ENCODE data around the gene SPRYD3. TPM values are rescaled to one million over a fixed set of nuclear protein-coding genes. Genes with fewer than 3 reads are reported as not detected.

The SPRYD3 gene
- total and polyA plus RNA-seq, 4 donors, result 34.1 to 76.2 (median 54.3) TPM

- no peak overlapping the region for H3K27ac ChIP-seq (ENCODE audit: low read depth, low read length)
- H3K4me3 ChIP-seq (ENCODE audit: low read depth, low read length), result no peak overlapping the region
- no peaks in the 10 kb centered on the region for H3K36me3 ChIP-seq (ENCODE audit: control insufficient read depth, insufficient read depth, low read length)
- H3K9me3 ChIP-seq (ENCODE audit: control insufficient read depth, insufficient read depth, low read length), result no peaks in the 10 kb centered on the region
- no peak for DNase-seq (ENCODE audit: low read depth in 4 of 6, low spot score in 6 of 6)
- no peaks in the 10 kb centered on the region for H3K27me3 ChIP-seq (ENCODE audit: control insufficient read depth, insufficient read depth, low read length)
- H3K4me1 ChIP-seq (ENCODE audit: control insufficient read depth, insufficient read depth, low read length), result no peaks in the 10 kb centered on the region
- 25% methylated on average over 1 of the region's 3 CpGs for WGBS (ENCODE audit: insufficient coverage)
Measured at GRCh38 chr12:53086361-53086760, 7.2 kb upstream of the SPRYD3 start.

DNA sequence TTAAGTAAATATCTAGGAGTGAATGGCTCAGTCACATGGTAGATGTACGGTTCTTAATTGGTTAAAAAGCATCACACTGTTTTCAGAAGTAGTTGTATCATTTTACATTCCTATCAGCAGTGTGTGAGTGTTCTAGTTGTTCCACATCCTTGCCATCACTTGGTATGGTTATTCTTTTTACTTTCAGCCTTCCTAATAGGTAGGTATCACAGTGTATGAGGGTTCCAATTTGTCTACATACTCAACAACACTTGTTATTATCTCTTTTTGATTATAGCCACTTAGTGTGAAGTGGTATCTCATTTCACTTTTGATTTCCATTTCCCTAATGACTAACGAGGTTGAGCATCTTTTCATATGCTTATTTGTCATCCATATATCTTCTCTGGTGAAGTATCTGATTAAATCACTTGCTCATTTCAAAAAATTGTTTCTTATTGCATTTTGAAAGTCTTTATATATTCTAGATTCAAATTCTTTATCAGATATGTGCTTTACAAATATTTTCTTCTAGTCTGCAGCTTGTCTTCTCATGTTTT is 3.5 kb upstream of the SPRYD3 start:
- WGBS (ENCODE audit: insufficient coverage), result no CpG with 5 or more reads among the region's 2 CpGs
- no peak overlapping the region for H3K4me3 ChIP-seq (ENCODE audit: low read depth, low read length)
- DNase-seq (ENCODE audit: low read depth in 4 of 6, low spot score in 6 of 6), result no peak
- no peaks in the 10 kb centered on the region for H3K36me3 ChIP-seq (ENCODE audit: control insufficient read depth, insufficient read depth, low read length)
- no peak overlapping the region for H3K27ac ChIP-seq (ENCODE audit: low read depth, low read length)
- H3K4me1 ChIP-seq (ENCODE audit: control insufficient read depth, insufficient read depth, low read length), result peaks cover 18% of the 10 kb centered on the region
- H3K27me3 ChIP-seq (ENCODE audit: control insufficient read depth, insufficient read depth, low read length), result no peaks in the 10 kb centered on the region
- no peaks in the 10 kb centered on the region for H3K9me3 ChIP-seq (ENCODE audit: control insufficient read depth, insufficient read depth, low read length)

GRCh38 chr12:53078425-53079225 is 565 bp downstream of the SPRYD3 start:
- DNase-seq (ENCODE audit: low read depth in 4 of 6, low spot score in 6 of 6), result peak in 1 of 6 donors; percentile 57
- under 1% methylated on average over 17 of the region's 25 CpGs for WGBS (ENCODE audit: insufficient coverage)

GRCh38 chr12:53077030-53077429 is 2.2 kb downstream of the SPRYD3 start:
- no peak overlapping the region for H3K4me3 ChIP-seq (ENCODE audit: low read depth, low read length)
- H3K36me3 ChIP-seq (ENCODE audit: control insufficient read depth, insufficient read depth, low read length), result peaks cover 53% of the 10 kb centered on the region
- DNase-seq (ENCODE audit: low read depth in 4 of 6, low spot score in 6 of 6), result no peak
- H3K27me3 ChIP-seq (ENCODE audit: control insufficient read depth, insufficient read depth, low read length), result no peaks in the 10 kb centered on the region
- H3K27ac ChIP-seq (ENCODE audit: low read depth, low read length), result no peak overlapping the region
- H3K9me3 ChIP-seq (ENCODE audit: control insufficient read depth, insufficient read depth, low read length), result no peaks in the 10 kb centered on the region
- 92% methylated on average over 4 of the region's 8 CpGs for WGBS (ENCODE audit: insufficient coverage)
- peaks cover 39% of the 10 kb centered on the region for H3K4me1 ChIP-seq (ENCODE audit: control insufficient read depth, insufficient read depth, low read length)

More at GRCh38 chr12:53078425-53079225, 565 bp downstream of the SPRYD3 start:
- H3K27ac ChIP-seq (ENCODE audit: low read depth, low read length), result peak overlapping the region; percentile 96
- H3K27me3 ChIP-seq (ENCODE audit: control insufficient read depth, insufficient read depth, low read length), result no peaks in the 10 kb centered on the region
- H3K9me3 ChIP-seq (ENCODE audit: control insufficient read depth, insufficient read depth, low read length), result no peaks in the 10 kb centered on the region
- H3K4me1 ChIP-seq (ENCODE audit: control insufficient read depth, insufficient read depth, low read length), result peaks cover 26% of the 10 kb centered on the region
- H3K36me3 ChIP-seq (ENCODE audit: control insufficient read depth, insufficient read depth, low read length), result peaks cover 38% of the 10 kb centered on the region
- H3K4me3 ChIP-seq (ENCODE audit: low read depth, low read length), result peak overlapping the region; percentile 78

DNA sequence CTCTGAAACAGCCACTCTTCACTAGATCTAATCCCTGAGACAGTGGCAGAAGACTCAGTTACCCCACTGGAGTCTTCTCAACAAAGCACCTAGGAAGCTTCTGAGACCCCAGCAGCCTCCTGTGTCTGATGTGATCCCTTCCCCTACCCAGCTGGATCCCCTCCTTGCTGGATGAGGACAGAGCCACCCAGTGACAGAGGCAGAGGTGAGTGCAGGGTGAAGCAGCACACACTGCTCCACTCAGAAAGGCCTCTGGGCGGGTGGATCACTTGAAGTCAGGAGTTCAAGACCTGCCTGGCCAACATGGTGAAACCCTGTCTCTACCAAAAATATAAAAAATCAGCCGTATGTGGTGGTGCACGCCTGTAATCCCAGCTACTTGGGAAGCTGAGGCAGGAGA is 2.7 kb downstream of the SPRYD3 start:
- Histone ChIP-seq H3K4me1 (ENCODE audit: control insufficient read depth, insufficient read depth, low read length) (peaks cover 45% of the 10 kb centered on the region), H3K27ac (ENCODE audit: low read depth, low read length) (no peak overlapping the region), H3K27me3 (ENCODE audit: control insufficient read depth, insufficient read depth, low read length) (no peaks in the 10 kb centered on the region), H3K4me3 (ENCODE audit: low read depth, low read length) (no peak overlapping the region), H3K9me3 (ENCODE audit: control insufficient read depth, insufficient read depth, low read length) (no peaks in the 10 kb centered on the region), H3K36me3 (ENCODE audit: control insufficient read depth, insufficient read depth, low read length) (peaks cover 58% of the 10 kb centered on the region)
- WGBS (ENCODE audit: insufficient coverage), result 100% methylated on average over 2 of the region's 3 CpGs
- DNase-seq (ENCODE audit: low read depth in 4 of 6, low spot score in 6 of 6), result no peak

- no peak overlapping the region for H3K4me3 ChIP-seq (ENCODE audit: low read depth, low read length)
- 100% methylated on average over 2 of the region's 3 CpGs for WGBS (ENCODE audit: insufficient coverage)
- H3K27ac ChIP-seq (ENCODE audit: low read depth, low read length), result no peak overlapping the region
- H3K4me1 ChIP-seq (ENCODE audit: control insufficient read depth, insufficient read depth, low read length), result peaks cover 51% of the 10 kb centered on the region
- DNase-seq (ENCODE audit: low read depth in 4 of 6, low spot score in 6 of 6), result no peak
- no peaks in the 10 kb centered on the region for H3K9me3 ChIP-seq (ENCODE audit: control insufficient read depth, insufficient read depth, low read length)
- H3K36me3 ChIP-seq (ENCODE audit: control insufficient read depth, insufficient read depth, low read length), result peaks cover 68% of the 10 kb centered on the region
- H3K27me3 ChIP-seq (ENCODE audit: control insufficient read depth, insufficient read depth, low read length), result no peaks in the 10 kb centered on the region
Measured at GRCh38 chr12:53074999-53075370, 4.2 kb downstream of the SPRYD3 start.

- Histone ChIP-seq H3K27ac (ENCODE audit: low read depth, low read length) (no peak overlapping the region), H3K4me1 (ENCODE audit: control insufficient read depth, insufficient read depth, low read length) (peaks cover 46% of the 10 kb centered on the region), H3K4me3 (ENCODE audit: low read depth, low read length) (no peak overlapping the region), H3K27me3 (ENCODE audit: control insufficient read depth, insufficient read depth, low read length) (no peaks in the 10 kb centered on the region), H3K36me3 (ENCODE audit: control insufficient read depth, insufficient read depth, low read length) (peaks cover 74% of the 10 kb centered on the region), H3K9me3 (ENCODE audit: control insufficient read depth, insufficient read depth, low read length) (no peaks in the 10 kb centered on the region)
- no peak for DNase-seq (ENCODE audit: low read depth in 4 of 6, low spot score in 6 of 6)
- WGBS (ENCODE audit: insufficient coverage), result 90% methylated on average over 10 of the region's 11 CpGs
Measured at GRCh38 chr12:53074283-53074998, 4.7 kb downstream of the SPRYD3 start.

- Histone ChIP-seq H3K4me1 (ENCODE audit: control insufficient read depth, insufficient read depth, low read length) (peaks cover 51% of the 10 kb centered on the region), H3K36me3 (ENCODE audit: control insufficient read depth, insufficient read depth, low read length) (peaks cover 79% of the 10 kb centered on the region), H3K27ac (ENCODE audit: low read depth, low read length) (no peak overlapping the region), H3K27me3 (ENCODE audit: control insufficient read depth, insufficient read depth, low read length) (no peaks in the 10 kb centered on the region), H3K9me3 (ENCODE audit: control insufficient read depth, insufficient read depth, low read length) (no peaks in the 10 kb centered on the region), H3K4me3 (ENCODE audit: low read depth, low read length) (no peak overlapping the region)
- WGBS (ENCODE audit: insufficient coverage), result 73% methylated on average over 4 of the region's 6 CpGs
- DNase-seq (ENCODE audit: low read depth in 4 of 6, low spot score in 6 of 6), result no peak
Measured at GRCh38 chr12:53073881-53074280, 5.3 kb downstream of the SPRYD3 start.

DNA sequence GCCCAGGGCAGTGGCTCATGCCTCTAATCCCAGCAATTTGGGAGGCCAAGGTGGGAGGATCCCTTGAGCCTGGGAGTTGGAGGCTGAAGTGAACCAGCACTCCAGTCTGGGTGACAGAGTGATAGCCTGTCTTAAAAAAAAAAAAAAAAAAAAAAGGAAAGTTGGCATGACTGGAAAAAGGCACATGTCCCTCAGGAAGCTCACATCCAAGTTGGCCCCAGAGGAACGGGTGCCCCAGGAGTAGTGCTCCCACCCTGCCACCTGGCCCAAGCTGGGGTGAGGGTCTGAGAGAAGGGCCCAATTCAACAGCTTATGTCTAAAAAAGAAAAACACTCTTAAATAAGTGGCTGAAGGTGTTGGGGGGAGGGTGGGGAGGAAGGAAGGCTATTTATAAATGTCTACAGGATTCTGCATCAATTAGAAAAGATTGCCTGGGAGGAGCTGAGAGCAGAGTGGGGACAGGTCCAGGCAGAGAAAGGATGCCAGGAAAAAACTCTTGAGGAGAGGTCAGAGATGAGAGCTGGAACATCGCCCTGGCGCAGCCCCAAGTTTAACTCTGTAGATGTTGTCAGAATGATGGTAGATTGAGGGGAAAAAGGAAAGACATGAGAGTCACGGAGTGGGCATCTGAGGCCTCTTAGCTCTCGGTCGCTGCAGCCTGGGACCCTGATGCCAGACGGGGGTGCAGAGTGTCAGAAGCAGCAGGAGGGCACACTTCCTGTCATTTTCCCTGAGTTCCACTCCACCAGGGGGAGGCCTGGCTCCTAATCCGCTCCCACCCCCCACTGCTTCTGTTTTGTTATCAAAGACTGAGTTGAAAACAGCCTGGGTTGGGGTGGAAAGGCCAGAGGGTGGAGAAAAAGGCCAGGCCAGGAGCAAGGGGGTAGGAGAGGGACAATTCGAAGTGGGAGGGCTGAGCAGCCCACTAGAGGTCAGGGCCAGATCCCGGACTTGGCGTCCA is 7.3 kb downstream of the SPRYD3 start:
- DNase-seq (ENCODE audit: low read depth in 4 of 6, low spot score in 6 of 6), result peak in 1 of 6 donors; percentile 75
- peaks cover 93% of the 10 kb centered on the region for H3K36me3 ChIP-seq (ENCODE audit: control insufficient read depth, insufficient read depth, low read length)
- H3K4me1 ChIP-seq (ENCODE audit: control insufficient read depth, insufficient read depth, low read length), result peaks cover 41% of the 10 kb centered on the region
- 68% methylated on average over 5 of the region's 11 CpGs for WGBS (ENCODE audit: insufficient coverage)
- H3K4me3 ChIP-seq (ENCODE audit: low read depth, low read length), result no peak overlapping the region
- no peaks in the 10 kb centered on the region for H3K9me3 ChIP-seq (ENCODE audit: control insufficient read depth, insufficient read depth, low read length)
- peak overlapping the region; percentile 80 for H3K27ac ChIP-seq (ENCODE audit: low read depth, low read length)
- no peaks in the 10 kb centered on the region for H3K27me3 ChIP-seq (ENCODE audit: control insufficient read depth, insufficient read depth, low read length)

Data from spinal cord (tissue), 10 donors.